RWPE1 (cell line): ENCODE measurements around the gene SEC31A.

Experiments
- CTCF ChIA-PET: fragments of 350-600 bp; sonication (Branson Sonifier 250); formaldehyde crosslinking; extraction: SDS; loops from one replicate; lab custom pipeline; 2021; lab: Yijun Ruan, JAX
- POLR2A ChIA-PET: fragments of 400-600 bp; formaldehyde crosslinking; extraction: SDS; loops from one replicate; lab custom pipeline; 2020; ENCODE audit warnings: antibody characterized with exemption; ENCODE audit not compliant: low non-redundant PET; lab: Yijun Ruan, JAX
- DNase-seq: peaks from one replicate; pipeline ENCODE4 v3.0.0; 2012; ENCODE audit warnings: low spot score
- H3K27ac ChIP-seq: fragments of 450-650 bp; 2 replicates; pipeline ENCODE4 v1.5.1; 2017
- CTCF ChIP-seq: fragments of 450-650 bp; conservative IDR thresholded peaks from 2 replicates; pipeline ENCODE4 v1.5.1; 2017; ENCODE audit warnings: low read depth, mild to moderate bottlenecking

The SEC31A gene

DNA sequence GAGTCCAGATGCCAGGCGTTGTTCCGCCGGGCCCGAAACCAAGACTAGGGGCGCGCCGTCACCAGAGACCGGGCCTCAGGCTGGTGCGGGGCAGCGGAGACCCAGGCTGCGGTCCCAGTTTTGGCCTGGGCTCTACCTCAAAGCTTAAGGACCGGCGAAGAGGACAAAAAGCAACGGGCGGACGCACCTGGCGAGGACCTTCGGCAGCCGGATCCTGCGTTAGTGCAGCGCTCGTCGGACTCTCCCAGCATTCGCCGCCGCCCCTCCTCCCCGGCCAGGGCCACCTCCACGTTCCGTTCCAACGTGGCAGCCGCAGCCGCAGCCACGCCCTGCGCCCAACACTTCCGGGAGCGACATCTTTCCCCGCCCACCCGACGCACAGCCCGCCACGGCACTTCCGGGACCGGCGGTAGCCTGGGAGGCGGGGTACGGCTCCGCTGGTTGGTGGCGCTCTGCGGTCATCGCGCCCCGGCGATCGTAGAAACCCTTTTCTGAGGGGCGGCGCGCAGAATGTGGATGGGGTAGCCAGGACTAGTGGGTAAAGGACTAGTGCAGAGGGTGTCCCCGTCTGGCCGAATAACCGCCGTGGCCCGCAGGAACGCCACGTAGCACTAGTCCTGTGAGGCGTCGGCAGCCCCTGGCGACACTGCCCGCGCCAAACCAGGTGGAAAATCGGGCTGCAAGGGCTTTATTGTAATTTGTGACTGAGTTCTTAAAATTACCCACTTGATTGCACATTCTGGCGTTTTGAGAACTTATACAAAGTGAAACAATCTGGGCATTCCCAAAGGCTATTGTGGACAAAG lies at the start of gene SEC31A:
SEC31A (minus strand) TSS at position 253 of the 806 bp plus-strand sequence. CDS start 9,217 bp downstream, outside the sequence.
- peak; percentile 86 for DNase-seq
- POLR2A ChIA-PET = no interaction called here
- CTCF ChIA-PET = no interaction called here
- H3K27ac ChIP-seq = peak within 1 kb of the TSS; percentile 98
- TF ChIP-seq CTCF = no peak

- H3K27ac ChIP-seq = no peak overlapping the region
- no peak for TF ChIP-seq CTCF
- ChIA-PET CTCF (no interaction called here), POLR2A (no interaction called here)
- no peak for DNase-seq
Observed at GRCh38 chr4:82939414-82939813, 48.5 kb upstream of the SEC31A start.

- H3K27ac ChIP-seq = no peak overlapping the region
- DNase-seq = no peak
- ChIA-PET POLR2A (no interaction called here), CTCF (no interaction called here)
- TF ChIP-seq CTCF = no peak
Observed at GRCh38 chr4:82934441-82934840, 43.5 kb upstream of the SEC31A start.

DNA sequence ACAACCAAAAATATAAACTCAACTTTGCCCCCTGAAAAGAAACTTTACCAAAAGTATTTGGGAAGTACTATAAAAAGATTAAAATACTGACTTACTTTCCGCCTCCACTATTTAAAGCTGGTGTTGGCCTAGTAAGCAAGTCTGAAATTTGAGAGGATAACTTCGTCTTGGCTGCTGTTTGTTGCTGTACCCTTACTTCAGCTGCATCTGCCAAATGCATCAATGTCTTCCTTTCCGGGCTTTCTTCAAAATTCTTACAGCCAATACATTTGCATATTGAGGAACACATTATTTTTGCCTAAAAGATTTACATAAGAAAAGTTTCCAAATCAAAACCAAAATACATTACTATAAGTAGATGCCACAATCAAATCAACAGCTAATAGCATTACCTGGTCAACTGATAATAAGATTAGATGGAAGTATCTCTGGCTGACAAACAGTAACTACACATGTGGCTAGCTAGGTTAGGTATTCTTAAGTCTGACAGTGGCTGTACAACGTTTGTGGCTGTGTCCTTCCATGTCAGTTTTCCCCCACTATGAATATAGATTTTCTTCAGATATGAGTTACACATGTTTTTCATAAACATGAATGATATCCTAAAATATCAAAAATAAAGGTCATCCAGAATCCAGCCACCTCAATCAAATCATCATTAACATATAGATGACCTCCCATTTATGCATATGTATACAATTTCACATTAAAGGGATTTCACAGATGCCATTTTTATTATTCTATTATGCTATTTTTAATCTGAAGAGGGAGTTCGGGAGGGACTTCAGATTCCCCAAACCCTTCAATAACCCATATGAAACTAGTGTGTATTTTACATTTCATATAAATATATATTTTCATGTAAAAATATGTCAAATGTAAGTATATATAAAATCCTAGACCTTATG lies 40.1 kb upstream of the SEC31A start:
- ChIA-PET CTCF (interaction anchor here (0.6 kb wide), 1 partner anchor 471 kb away, joined by 3 read pairs; no protein-coding TSS in a partner anchor), POLR2A (no interaction called here)
- no peak for DNase-seq
- TF ChIP-seq CTCF = no peak
- H3K27ac ChIP-seq = no peak overlapping the region

DNA sequence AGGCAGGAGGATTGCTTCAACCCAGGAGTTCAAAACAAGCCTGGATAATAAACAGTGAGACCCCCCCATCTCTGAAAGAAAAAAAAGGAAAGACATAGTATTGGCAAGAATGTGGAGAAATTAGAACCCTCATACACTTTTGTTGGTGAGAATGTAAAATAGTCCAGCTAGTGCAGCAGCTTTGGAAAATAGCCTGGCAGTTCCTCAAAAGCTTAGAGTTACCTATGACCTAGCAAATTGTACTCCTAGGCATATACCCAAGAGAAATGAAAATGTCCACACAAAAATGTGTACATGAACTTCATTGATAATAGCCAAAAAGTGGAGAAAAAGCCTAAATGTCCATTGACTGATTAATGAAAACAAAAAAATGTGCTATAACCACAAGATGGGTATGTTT lies 30.8 kb upstream of the SEC31A start:
- no peak for DNase-seq
- no peak overlapping the region for H3K27ac ChIP-seq
- ChIA-PET CTCF (interaction anchor here (0.6 kb wide), 1 partner anchor 252 kb away, joined by 3 read pairs; no protein-coding TSS in a partner anchor), POLR2A (no interaction called here)
- no peak for TF ChIP-seq CTCF

- H3K27ac ChIP-seq = no peak overlapping the region
- TF ChIP-seq CTCF = no peak
- ChIA-PET CTCF (no interaction called here), POLR2A (no interaction called here)
- DNase-seq = no peak
Observed at GRCh38 chr4:82919386-82919785, 28.4 kb upstream of the SEC31A start.
